Sigmoid colon (tissue), 7 donors: Measurements from ENCODE around the gene IREB2. TPM values are rescaled to one million over a fixed set of nuclear protein-coding genes. Genes with fewer than 3 reads are reported as not detected.
"Not testable (repeated sequence)": the region's sequence is repeated elsewhere in the genome, so short reads cannot be mapped to it uniquely, and the experiment has no call there.

Source experiments
- DNase-seq: peaks from one replicate; pipeline ENCODE4 v3.0.0-alpha.2; 2019
- H3K27ac ChIP-seq, 4 donors: fragments of 200-600 bp; sonication (generic); one replicate each; pipeline ENCODE4 v1.5.1; 2016 to 2019; ENCODE audit warnings: mild to moderate bottlenecking in 1 of 4
- H3K27me3 ChIP-seq, 3 donors: fragments of 200-600 bp; sonication (generic); one replicate each; pipeline ENCODE4 v1.5.1; 2019; ENCODE audit warnings: mild to moderate bottlenecking in 1 of 3
- H3K36me3 ChIP-seq, 4 donors: fragments of 200-600 bp; sonication (generic); one replicate each; pipeline ENCODE4 v1.5.1; 2016 to 2019
- H3K4me1 ChIP-seq, 4 donors: fragments of 200-600 bp; sonication (generic); one replicate each; pipeline ENCODE4 v1.5.1; 2017 to 2019
- H3K4me3 ChIP-seq, 4 donors: fragments of 200-600 bp; sonication (generic); one replicate each; pipeline ENCODE4 v1.5.1; 2017 to 2019; ENCODE audit warnings: mild to moderate bottlenecking in 2 of 4, moderate library complexity in 1 of 4
- H3K9me3 ChIP-seq, 4 donors: fragments of 200-600 bp in 3 of 4; sonication (generic) in 3 of 4; one replicate each; pipeline versions ENCODE4 v1.5.1 to v1.6.1; 2013 to 2019
- CTCF ChIP-seq, 4 experiments: fragments of 450-650 bp in 3 of 4; fragments of 200-600 bp in 1 of 4; IDR thresholded peaks; one replicate each; pipeline ENCODE4 v1.5.1; 2016 to 2019; ENCODE audit warnings: antibody characterized with exemption in 4 of 4, mild to moderate bottlenecking in 3 of 4, moderate library complexity in 2 of 4
- EP300 ChIP-seq, 4 donors: sonication (generic); formaldehyde crosslinking; IDR thresholded peaks; one replicate each; pipeline ENCODE4 v1.6.1; 2017; ENCODE audit warnings: antibody characterized with exemption in 4 of 4
- POLR2A ChIP-seq, 2 donors: fragments of 450-650 bp; IDR thresholded peaks; one replicate each; pipeline ENCODE4 v1.6.1; 2016; ENCODE audit warnings: antibody characterized with exemption in 2 of 2, mild to moderate bottlenecking in 2 of 2, moderate library complexity in 2 of 2
- POLR2AphosphoS5 ChIP-seq, 4 donors: sonication (generic); formaldehyde crosslinking; IDR thresholded peaks; one replicate each; pipeline ENCODE4 v1.6.1; 2017; ENCODE audit warnings: antibody characterized with exemption in 4 of 4
- WGBS, 2 donors: extraction: QIAGEN DNeasy Blood & Tissue Kit; methylation state at CpG; one replicate each; pipeline ENCODE4 v1.1.7; 2013; 5-methylcytosine and 5-hydroxymethylcytosine counted together
- intact Hi-C: fragments of 100-400 bp; cut with DNase I; formaldehyde crosslinking; loops from one replicate; pipeline ENCODE4 v1.15.1; 2023
- polyA plus RNA-seq, 3 donors: library from polyadenylated mRNA; stranded (reverse); fragments of 200-250 nt; gene quantifications; one replicate each; pipeline ENCODE4 v1.2.3, GENCODE V29; 2013
- total RNA-seq, 4 donors: library from RNA; depleted of rRNA; stranded (reverse); fragments of >200 nt; gene quantifications; one replicate each; pipeline ENCODE4 v1.1.0, GENCODE V29; 2016
- donor health status: healthy with polysubstance abuse.
- donor health status: Bipolar disorder and iron deficiency.
- donor health status: healthy.

Gene IREB2
- total and polyA plus RNA-seq, 7 donors: 12.6 to 42.1 (median 28.4) TPM

- WGBS, 2 donors: 37 to 70% methylated on average over 3 of the region's 3 CpGs
- Histone ChIP-seq H3K9me3 (no peaks in the 10 kb centered on the region), H3K4me3 (no peak overlapping the region), H3K27me3 (peaks cover 0 to 18% (median 0%) of the 10 kb centered on the region in 3 donors), H3K4me1 (no peaks in the 10 kb centered on the region), H3K36me3 (no peaks in the 10 kb centered on the region), H3K27ac (no peak overlapping the region)
- TF ChIP-seq CTCF (IDR thresholded peaks at IDR 0.05) (no peak), POLR2A (IDR thresholded peaks at IDR 0.05) (no peak), POLR2AphosphoS5 (IDR thresholded peaks at IDR 0.05) (no peak), EP300 (IDR thresholded peaks at IDR 0.05) (no peak)
- intact Hi-C loops: no loop called here
- DNase-seq: no peak
Measured at GRCh38 chr15:78404125-78404524, 33.9 kb upstream of the IREB2 start.

GRCh38 chr15:78404796-78405195, 33.2 kb upstream of the IREB2 start:
- not testable (repeated sequence) for H3K4me1 ChIP-seq, H3K9me3 ChIP-seq, H3K36me3 ChIP-seq, DNase-seq, H3K4me3 ChIP-seq, H3K27ac ChIP-seq
- intact Hi-C loops: loop anchor here (1.0 kb wide), 1 partner anchor 17 kb away; no protein-coding TSS in a partner anchor
- 96% methylated on average over 7 of the region's 7 CpGs for whole genome bisulfite sequencing, 2 donors
- H3K27me3 ChIP-seq: peaks cover 0 to 18% (median 0%) of the 10 kb centered on the region in 3 donors

GRCh38 chr15:78405336-78405924, 32.6 kb upstream of the IREB2 start:
- Histone ChIP-seq H3K4me1 (no peaks in the 10 kb centered on the region), H3K27ac (no peak overlapping the region), H3K36me3 (no peaks in the 10 kb centered on the region), H3K27me3 (peaks cover 0 to 18% (median 0%) of the 10 kb centered on the region in 3 donors), H3K9me3 (no peaks in the 10 kb centered on the region), H3K4me3 (no peak overlapping the region)
- TF ChIP-seq EP300 (IDR thresholded peaks at IDR 0.05) (no peak), POLR2A (IDR thresholded peaks at IDR 0.05) (no peak), POLR2AphosphoS5 (IDR thresholded peaks at IDR 0.05) (no peak), CTCF (IDR thresholded peaks at IDR 0.05) (no peak)
- DNase-seq: no peak
- intact Hi-C loops: loop anchor here (1.0 kb wide), 1 partner anchor 16 kb away; no protein-coding TSS in a partner anchor
- WGBS, 2 donors: 68 to 84% methylated on average over 26 of the region's 26 CpGs

- DNase-seq: no peak
- WGBS, 2 donors: 82 to 83% methylated on average over 8 of the region's 8 CpGs
- Histone ChIP-seq H3K36me3 (no peaks in the 10 kb centered on the region), H3K4me1 (no peaks in the 10 kb centered on the region), H3K4me3 (no peak overlapping the region), H3K27me3 (peaks cover 0 to 18% (median 0%) of the 10 kb centered on the region in 3 donors), H3K27ac (no peak overlapping the region), H3K9me3 (no peaks in the 10 kb centered on the region)
- intact Hi-C loops: no loop called here
- TF ChIP-seq EP300 (IDR thresholded peaks at IDR 0.05): no peak
- no peak for TF ChIP-seq POLR2AphosphoS5 (IDR thresholded peaks at IDR 0.05)
- no peak for TF ChIP-seq POLR2A (IDR thresholded peaks at IDR 0.05)
- no peak for TF ChIP-seq CTCF (IDR thresholded peaks at IDR 0.05)
Measured at GRCh38 chr15:78406016-78406585, 31.9 kb upstream of the IREB2 start.

GRCh38 chr15:78407608-78408354, 30.2 kb upstream of the IREB2 start:
- no peaks in the 10 kb centered on the region for H3K4me1 ChIP-seq
- H3K36me3 ChIP-seq: no peaks in the 10 kb centered on the region
- no peak overlapping the region for H3K4me3 ChIP-seq
- intact Hi-C loops: no loop called here
- H3K27me3 ChIP-seq: peaks cover 0 to 14% (median 0%) of the 10 kb centered on the region in 3 donors
- 28 to 62% methylated on average over 6 of the region's 6 CpGs for WGBS, 2 donors
- TF ChIP-seq POLR2A (IDR thresholded peaks at IDR 0.05) (no peak), CTCF (IDR thresholded peaks at IDR 0.05) (no peak), POLR2AphosphoS5 (IDR thresholded peaks at IDR 0.05) (no peak), EP300 (IDR thresholded peaks at IDR 0.05) (no peak)
- no peaks in the 10 kb centered on the region for H3K9me3 ChIP-seq
- no peak for DNase-seq
- H3K27ac ChIP-seq: no peak overlapping the region
